GM21360 (cell line): ENCODE measurements around the gene CBLL2.
"Not testable (repeated sequence)": the region's sequence is repeated elsewhere in the genome, so short reads cannot be mapped to it uniquely, and the experiment has no call there.

ENCODE experiments used
- ATAC-seq: cut with Tn5 transposase; IDR thresholded peaks from one replicate; pipeline ENCODE4 v1.9.1; 2021; ENCODE audit warnings: mild to moderate bottlenecking, moderate library complexity; ENCODE audit not compliant: unreplicated experiment

Gene CBLL2, protein sequence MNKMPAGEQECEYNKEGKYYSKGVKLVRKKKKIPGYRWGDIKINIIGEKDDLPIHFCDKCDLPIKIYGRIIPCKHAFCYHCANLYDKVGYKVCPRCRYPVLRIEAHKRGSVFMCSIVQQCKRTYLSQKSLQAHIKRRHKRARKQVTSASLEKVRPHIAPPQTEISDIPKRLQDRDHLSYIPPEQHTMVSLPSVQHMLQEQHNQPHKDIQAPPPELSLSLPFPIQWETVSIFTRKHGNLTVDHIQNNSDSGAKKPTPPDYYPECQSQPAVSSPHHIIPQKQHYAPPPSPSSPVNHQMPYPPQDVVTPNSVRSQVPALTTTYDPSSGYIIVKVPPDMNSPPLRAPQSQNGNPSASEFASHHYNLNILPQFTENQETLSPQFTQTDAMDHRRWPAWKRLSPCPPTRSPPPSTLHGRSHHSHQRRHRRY

DNA sequence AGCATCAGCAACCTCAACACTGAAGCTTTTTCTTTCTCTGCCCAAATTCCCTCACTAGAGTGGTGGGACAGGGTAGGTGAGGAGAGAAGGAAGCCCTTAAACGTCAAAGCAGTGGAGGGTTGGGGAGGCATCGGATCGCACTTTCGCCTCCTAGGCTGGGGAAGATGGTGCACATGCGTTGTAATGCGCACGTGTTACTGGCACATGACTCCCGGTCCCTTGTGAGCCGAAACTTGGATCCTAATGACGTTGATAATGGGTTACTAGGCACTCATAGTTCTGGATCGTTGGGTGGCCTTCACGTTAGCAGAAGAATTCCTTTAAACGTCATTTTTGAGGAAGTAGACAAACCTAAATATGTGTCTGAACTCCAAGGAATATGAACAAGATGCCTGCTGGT, at the start of gene CBLL2:
TSS of gene CBLL2 (plus strand) at position 301 of the 400 bp plus-strand sequence. CDS start at position 380, 79 bp downstream.
- no peak for ATAC-seq

GRCh38 chrX:22234380-22234779, 38.3 kb upstream of the CBLL2 start:
- ATAC-seq: no peak

- ATAC-seq: no peak
These were observed 35.2 kb upstream of the CBLL2 start for GRCh38 chrX:22237479-22237878.

GRCh38 chrX:22246620-22247019, 26.1 kb upstream of the CBLL2 start:
- no peak for ATAC-seq

DNA sequence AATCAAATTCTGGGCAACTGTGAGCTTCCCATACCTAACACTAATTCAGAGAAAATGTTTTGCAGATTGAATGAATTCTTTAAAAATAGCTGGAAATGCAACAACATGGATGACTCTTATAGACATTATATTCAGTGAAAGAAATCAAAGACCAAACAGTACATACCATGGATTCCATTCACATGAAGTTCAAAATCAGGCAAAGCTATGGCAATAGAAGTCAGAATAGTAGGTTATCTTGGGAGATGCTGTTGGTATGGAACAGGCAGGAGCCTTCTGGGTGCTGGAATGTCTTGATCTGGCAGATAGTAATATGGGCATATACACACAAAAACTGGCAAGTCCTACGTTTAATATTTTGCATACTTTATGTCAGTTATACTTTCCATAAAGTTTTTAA, 25.5 kb upstream of the CBLL2 start:
- no peak for ATAC-seq

GRCh38 chrX:22248401-22248800, 24.3 kb upstream of the CBLL2 start:
- no peak for ATAC-seq

DNA sequence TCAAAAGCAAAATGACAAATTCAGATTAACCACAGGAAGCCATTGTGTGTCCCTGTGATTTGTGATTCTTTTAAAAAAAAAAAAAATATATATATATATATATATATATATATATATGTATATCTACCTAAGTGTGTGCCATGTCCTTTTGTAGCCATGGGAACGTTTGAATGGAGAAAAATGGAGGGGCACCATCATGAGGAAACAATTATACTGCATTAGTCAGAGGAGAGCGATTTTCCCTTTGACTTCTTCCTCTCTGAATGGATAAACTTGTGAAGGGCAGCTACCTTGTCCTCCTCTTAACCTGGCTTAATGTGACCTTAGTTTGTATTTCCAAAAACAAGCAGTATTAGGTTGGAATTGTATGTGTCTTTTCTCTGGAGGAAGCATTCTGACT, 23.3 kb upstream of the CBLL2 start:
- ATAC-seq: no peak

GRCh38 chrX:22268706-22269105, 4.0 kb upstream of the CBLL2 start:
- no peak for ATAC-seq

DNA sequence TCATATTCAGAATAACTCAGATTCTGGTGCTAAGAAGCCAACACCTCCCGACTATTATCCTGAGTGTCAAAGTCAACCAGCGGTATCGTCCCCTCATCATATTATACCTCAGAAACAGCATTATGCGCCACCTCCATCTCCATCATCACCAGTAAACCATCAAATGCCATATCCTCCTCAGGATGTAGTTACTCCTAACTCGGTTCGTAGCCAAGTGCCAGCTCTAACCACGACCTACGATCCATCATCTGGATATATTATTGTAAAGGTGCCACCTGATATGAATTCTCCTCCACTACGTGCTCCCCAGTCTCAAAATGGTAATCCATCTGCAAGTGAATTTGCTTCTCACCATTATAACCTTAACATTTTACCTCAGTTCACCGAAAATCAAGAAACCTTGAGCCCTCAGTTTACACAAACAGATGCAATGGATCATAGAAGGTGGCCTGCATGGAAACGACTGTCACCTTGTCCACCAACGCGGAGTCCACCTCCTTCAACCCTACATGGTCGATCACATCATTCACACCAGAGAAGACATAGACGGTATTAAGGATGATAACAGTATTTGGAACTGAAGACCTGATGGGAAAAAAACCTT, 1.1 kb downstream of the CBLL2 start:
- no peak for ATAC-seq

GRCh38 chrX:22276781-22277180, 4.1 kb downstream of the CBLL2 start:
- ATAC-seq: no peak

GRCh38 chrX:22278375-22278774, 5.7 kb downstream of the CBLL2 start:
- no peak for ATAC-seq

DNA sequence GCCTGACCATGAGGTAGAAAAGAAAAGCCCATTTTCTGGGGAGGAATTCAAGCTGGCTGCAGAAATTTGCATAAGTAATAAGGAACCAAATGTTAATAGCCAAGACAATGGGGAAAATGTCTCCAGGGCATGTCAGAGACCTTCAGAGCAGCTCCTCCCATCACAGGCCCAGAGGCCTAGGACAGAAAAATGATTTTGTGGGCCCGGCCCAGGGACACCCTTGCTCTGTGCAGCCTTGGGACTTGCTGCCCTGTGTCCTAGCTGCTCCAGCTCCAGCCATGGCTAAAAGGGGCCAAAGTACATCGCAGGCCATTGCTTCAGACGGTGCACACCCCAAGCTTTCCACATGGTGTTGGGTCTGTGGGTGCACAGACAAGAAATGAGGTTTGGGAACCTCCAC, 16.5 kb downstream of the CBLL2 start:
- not testable (repeated sequence) for ATAC-seq

DNA sequence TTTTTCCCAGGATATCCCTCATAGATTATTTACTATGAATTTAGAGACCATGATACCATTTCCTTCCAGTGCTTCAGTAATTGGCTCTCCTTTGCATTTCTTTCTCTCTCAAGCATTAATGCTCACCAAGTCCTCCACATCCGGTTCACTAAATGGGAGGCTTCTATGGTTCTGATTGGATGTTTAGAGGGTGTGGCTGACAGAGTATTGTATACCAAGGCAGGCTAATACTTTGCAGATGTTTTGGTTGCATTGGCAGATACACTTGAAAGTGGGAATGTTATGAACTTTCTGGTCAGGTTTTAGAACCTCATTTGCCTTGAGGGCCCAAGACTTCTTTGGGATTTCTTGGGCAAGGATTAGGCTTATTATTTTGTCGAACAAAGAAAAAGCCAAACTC, 24.2 kb downstream of the CBLL2 start:
- no peak for ATAC-seq

- no peak for ATAC-seq
These were observed 27.4 kb downstream of the CBLL2 start for GRCh38 chrX:22300130-22300529.

- no peak for ATAC-seq
These were observed 38.1 kb downstream of the CBLL2 start for GRCh38 chrX:22310779-22311178.

- no peak for ATAC-seq
These were observed 41.1 kb downstream of the CBLL2 start for GRCh38 chrX:22313766-22314165.

GRCh38 chrX:22314211-22314610, 41.5 kb downstream of the CBLL2 start:
- no peak for ATAC-seq

GRCh38 chrX:22314692-22315091, 42.0 kb downstream of the CBLL2 start:
- no peak for ATAC-seq

GRCh38 chrX:22315151-22315550, 42.4 kb downstream of the CBLL2 start:
- ATAC-seq: no peak

DNA sequence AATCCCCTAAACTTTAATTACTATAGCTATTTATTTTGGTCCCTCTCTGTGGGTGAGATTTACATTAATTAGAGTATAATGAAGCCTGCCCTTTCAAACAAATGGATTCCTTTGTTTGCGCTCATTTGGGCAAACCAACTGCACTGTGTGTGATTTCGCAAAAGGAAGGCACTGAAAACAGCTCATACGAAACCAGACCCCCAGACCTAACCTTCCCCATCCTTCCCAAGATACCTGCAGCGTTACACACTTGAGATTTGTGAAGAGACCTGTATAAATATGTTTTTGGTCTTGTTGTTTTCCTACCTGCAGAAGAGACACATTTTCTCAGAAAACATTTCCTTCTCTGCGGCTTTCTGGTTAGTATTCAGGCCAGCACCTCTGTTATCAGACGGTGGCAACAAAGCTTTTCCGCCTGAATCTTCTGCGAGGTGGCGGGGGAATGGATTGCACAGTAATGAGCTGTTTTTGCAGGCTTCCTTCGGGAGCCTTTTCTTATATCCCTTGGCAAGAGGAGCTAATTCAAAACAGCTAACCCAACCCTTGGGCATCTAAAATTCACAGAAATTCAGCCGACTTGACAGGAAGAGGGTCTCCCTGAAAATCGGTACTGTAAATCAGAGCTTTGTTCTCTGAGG, 47.6 kb downstream of the CBLL2 start:
- ATAC-seq: no peak

DNA sequence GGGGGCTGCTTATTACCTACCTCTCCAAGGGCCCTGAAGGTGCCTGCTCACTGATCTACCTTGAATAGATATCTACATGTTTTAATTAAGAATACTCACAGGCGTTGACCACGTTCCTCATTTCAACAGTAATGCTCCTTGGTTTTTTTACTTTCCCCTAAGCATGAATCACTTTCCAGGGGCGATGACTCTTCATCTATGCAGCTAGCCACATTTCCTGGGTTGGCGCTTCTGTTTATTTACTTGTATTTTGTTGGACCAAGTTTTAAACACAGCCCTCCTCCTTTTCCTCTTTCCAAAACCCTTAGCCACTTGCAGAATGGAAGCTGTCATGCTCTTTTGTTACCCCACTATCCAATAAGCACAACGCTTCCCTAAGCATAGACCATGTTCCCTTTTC, 50.8 kb downstream of the CBLL2 start:
- no peak for ATAC-seq
